HG02623 (cell line): ENCODE results near the gene MFN2.

ENCODE experiments used
- ATAC-seq: cut with Tn5 transposase; IDR thresholded peaks from one replicate; pipeline ENCODE4 v1.9.1; 2021; ENCODE audit warnings: moderate library complexity; ENCODE audit not compliant: unreplicated experiment

The MFN2 gene

DNA sequence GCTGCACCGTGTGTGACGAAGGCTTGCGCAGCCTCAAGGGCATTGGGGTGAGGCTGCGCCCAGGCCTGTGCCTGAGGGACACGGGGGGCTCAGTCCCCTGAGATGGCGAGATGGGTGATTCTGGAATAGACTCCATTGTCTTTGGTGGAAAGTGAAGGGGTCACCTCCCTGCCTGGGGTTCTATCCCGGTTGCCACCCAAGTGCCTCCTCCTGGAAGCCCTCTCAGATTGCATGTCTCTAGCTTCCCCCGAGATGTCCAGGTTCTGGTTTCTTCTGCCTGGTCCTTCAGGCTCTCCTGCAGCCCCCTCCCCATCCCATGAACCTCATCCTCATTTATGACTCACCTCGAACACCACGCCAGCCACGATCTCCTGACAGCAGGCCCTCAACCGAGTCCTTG, 22.3 kb upstream of the MFN2 start:
- ATAC-seq: no peak

DNA sequence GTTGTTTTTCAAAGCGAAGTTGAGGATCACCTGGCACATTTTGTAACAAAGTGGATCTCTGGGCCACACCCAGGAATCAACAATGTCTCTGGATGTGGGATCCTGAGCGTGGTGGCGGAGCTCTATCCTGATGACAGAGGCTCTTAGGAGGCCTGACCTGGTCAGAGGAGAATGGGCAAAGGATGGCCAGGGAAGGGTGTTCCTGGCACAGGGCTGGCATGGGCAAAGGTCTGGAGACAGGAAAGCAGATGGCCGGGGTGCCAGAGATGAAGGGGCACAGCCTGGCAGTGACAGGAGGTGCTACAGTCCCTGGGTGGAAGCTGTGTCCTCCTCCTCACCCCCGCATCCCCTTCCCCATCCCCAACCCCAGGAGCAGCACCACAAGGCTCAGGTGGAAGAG, 20.0 kb upstream of the MFN2 start:
- no peak for ATAC-seq

GRCh38 chr1:11960715-11961114, 19.5 kb upstream of the MFN2 start:
- no peak for ATAC-seq

GRCh38 chr1:11961230-11961629, 19.0 kb upstream of the MFN2 start:
- ATAC-seq: no peak

- no peak for ATAC-seq
Observed at GRCh38 chr1:11963622-11964021, 16.6 kb upstream of the MFN2 start.

GRCh38 chr1:11964656-11965055, 15.6 kb upstream of the MFN2 start:
- ATAC-seq: no peak

DNA sequence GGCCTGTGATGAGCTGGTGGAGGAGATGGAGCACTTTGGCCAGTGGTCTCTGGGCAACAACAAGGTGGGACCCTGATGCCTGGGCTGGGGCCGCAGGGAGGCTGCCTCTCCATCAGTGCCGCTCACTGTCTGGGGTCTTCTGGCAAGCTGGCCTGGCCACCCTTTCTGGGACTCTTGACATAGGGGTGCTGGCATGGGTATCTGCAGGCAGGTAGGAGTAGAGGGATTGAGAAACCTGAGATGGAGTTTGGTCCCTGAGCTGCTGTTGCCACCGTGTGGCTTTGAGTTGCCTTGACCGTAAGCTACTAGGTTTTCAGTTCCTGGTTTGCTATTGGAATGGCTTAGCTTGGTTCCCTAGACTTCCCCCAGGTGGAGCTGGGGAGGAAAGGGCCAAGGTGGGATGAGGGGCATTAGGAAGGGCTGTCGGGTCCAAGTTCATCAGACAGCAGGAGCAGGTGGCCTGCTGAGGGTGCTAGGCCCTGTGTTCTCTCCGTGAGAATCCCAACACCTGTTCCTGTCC, 13.2 kb upstream of the MFN2 start:
- ATAC-seq: no peak

GRCh38 chr1:11970441-11971185, 9.6 kb upstream of the MFN2 start:
- ATAC-seq: no peak

DNA sequence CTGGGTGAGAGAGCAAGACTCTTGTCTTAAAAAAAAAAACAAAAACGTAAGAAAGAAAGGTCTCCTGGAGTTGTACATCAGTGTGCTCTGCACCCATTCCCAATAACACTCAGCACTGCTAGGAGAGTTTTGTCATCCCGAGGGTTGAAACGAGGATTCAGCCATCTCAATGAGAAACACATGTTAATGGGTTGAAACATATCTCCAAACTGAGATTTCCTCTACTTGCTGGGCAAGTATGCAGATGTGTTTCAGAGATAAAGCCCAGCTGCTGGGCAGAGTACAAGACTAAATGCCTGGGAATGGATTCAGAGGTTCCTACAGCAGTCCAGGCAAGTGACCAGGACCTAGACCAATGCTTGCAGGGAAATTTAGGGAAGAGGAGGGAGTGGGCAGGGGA, 2.6 kb upstream of the MFN2 start:
- ATAC-seq: no peak

DNA sequence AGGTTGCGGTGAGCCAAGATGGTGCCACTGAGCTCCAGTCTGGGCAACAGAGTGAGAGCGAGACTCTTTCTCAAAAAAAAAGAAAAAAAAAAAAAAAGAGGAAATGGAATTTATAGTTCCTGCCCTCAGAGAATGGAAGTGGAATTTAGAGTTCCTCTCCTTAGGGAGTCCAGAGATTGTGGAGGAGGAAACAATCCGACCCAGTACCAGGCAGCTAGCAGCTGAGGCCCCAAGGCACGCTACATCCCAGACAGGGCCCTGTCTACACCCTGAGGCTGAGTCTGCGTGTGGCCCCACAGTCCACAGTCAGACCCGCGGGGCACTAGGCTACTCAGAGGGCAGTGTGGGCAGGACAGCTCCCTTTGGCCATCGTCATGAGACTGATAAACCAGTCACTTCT, 1.9 kb upstream of the MFN2 start:
- ATAC-seq: no peak

- ATAC-seq: no peak
Observed at GRCh38 chr1:11979028-11979850, 1.0 kb upstream of the MFN2 start.

DNA sequence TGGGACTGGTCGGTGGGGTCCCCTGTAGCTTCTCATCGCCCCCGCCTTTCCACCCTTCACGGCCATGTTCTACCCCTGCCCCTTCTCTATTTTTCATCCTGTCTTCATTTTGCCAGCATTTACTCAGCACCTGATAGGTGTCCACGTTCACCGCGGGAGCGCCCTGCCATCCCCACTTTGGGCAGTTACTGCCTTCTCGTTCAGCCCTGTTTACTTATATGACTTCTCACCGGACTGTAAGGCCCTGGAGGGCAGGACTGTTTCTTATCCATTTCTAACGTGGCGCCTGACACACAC, 380 bp downstream of the MFN2 start:
- no peak for ATAC-seq

DNA sequence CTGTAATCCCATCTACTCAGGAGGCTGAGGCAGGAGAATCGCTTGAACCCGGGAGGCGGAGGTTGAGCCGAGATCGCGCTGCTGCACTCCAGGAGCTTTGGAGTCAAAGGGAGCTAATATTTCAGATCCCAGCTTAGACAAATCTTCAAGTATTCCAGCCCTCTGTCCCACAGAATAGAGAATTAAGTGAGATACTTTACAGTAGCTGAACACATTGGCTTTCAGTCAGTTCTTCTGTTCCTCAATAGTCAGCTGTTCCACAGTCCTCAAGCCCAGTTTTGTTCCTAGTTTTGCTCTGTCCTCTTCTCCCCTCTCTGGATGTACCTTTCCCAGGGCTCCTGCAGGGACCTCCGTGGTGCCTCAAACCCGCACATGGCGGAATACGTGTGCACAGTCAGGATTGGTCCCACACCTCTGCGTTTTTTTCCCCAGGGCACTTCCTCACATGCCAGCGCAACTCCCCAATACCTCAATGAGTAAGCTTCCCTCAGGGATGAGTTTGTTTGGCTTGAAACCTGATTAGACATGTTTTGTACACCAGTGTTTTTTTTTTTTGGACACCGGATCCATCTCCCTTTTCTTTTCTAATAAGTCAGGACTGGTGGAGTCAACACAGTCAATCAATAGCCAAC, 1.2 kb downstream of the MFN2 start:
- ATAC-seq: no peak

- ATAC-seq: no peak
Observed at GRCh38 chr1:11982010-11982392, 1.8 kb downstream of the MFN2 start.

- no peak for ATAC-seq
Observed at GRCh38 chr1:11984121-11984520, 3.9 kb downstream of the MFN2 start.

DNA sequence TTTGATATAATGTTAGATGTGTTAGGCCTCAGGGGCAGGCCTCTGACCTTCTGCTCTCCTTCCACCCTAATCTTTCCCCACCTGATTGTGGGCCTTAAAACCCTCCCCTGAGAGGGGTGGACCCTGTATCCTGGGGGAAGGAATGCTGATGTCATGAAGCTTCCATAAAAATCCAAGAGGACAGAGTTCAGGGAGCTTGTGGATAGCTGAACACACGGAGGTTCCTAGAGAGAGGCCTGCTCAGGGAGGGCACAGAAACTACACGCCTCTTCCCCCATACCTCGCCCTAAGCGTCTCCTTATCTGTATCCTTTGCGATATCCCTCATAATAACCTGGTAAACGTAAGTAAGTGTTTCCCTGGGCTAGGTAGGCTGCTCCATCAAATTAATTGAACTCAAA, 4.3 kb downstream of the MFN2 start:
- ATAC-seq: no peak

GRCh38 chr1:11985171-11985570, 4.9 kb downstream of the MFN2 start:
- ATAC-seq: no peak

- ATAC-seq: no peak
Observed at GRCh38 chr1:11985851-11986250, 5.6 kb downstream of the MFN2 start.

DNA sequence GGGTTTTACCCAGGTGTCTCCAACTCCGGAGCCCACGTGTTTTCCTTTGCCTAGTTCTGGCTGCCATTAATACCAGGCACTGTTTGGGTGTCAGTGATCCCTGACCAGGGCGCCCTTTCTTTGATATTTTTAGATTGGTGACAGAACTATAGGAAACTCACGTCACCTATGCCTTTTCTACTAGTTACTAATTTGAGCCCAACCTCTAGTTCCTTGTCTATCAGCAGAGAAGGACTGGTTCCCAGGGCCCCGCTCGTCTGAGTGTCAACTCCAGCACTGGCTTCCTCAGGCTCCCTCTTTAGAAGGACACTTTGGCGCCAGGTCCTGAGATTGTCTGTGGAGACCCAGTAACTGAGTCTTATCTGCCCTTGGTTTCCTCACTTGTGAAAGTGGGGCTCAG, 9.4 kb downstream of the MFN2 start:
- ATAC-seq: no peak

DNA sequence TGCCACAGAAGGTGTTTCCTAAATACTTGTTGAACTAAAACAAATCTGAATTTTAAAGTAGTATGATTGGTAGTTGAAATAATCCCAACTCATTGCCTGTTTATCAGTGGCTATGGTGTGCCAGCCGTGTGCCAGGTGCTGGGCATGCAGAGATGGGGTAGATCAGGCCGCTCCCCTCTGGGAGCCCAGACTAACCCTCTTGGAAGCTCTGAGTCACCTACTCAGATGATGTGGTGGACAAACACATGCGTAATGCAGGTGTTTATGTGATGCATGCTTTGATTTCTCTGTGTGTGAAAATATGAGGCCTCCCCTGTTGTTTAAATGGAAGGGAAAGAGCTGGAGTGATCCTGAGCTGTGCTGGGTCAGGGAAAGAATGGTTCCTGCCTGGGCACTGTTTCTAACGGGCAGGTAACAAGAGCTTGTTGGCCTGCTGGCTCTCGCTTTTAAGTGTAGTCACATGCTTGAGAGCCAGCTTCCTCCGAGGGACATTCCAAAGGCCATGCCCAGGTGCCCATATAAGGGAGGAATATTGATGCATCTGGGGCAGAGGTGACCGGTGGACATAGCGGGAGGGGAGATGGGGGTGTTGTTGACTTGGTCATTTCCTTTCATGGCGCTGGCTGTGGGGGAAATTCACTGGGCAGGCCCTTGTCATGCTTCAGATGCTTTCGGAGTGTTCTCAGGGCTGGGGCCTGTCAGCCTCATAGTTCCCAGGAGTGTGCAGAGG, 10.2 kb downstream of the MFN2 start:
- ATAC-seq: no peak

DNA sequence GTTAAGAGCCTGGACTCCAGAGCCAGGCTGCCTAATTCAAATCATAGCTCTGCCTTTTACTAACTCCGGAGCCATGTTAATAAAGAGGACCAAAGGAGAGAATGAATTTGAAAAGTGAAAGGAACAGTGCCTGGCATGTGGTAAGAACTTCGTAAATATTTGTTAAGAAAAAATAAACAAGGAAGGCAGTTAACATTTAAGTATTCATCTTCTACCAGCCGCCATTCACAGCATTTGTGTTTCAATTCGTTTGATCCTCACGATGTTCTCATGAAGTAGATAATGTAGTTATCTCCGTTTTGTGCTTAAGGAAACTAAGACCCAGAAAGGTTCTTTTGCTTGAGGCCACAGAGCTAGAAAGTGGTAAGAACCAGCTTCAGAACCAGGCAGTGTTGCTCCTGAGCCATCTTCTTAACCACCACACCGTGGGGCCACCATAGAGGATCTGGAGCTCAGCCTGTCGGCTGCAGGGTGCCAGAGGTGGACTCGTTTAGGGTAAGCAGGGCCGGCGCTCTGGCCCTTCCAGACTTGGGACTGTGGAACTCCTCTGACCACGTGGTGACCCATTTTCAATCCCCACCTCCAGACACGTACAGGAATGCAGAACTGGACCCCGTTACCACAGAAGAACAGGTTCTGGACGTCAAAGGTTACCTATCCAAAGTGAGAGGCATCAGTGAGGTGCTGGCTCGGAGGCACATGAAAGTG, 11.9 kb downstream of the MFN2 start:
- ATAC-seq: no peak
